ENCODE results near the gene TFF3.

Gene TFF3

DNA sequence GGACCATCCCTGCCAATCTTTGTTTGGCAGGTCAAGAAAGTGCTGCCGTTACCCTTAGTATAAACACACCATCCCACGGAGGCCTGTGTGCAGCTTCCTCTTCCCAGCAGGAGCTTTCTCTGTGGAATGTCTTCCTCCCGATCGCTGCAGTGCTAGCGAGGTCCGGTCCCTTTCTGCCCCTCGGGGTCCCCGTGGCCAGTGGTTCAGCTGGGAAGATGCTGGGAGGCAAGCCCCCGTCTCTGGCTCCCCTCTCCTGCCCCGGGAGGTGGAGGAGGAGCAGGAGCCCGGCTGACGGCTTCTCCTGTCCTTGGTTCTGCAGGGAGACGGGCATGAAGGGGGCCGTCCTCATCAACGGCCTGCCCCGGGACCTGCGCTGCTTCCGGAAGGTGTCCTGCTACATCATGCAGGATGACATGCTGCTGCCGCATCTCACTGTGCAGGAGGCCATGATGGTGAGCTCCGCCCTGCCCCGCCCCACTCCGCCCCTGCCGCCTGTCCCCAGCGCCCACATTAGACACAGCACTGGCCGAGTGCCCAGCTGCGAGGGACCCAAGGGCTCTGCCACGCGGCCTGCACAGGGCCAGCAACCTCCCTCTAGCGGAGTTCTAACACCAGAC, 42.1 kb downstream of the TFF3 start:
- FAIRE-seq, result no peak
- DNase-seq (ENCODE audit: insufficient read length, low spot score), result no peak

DNA sequence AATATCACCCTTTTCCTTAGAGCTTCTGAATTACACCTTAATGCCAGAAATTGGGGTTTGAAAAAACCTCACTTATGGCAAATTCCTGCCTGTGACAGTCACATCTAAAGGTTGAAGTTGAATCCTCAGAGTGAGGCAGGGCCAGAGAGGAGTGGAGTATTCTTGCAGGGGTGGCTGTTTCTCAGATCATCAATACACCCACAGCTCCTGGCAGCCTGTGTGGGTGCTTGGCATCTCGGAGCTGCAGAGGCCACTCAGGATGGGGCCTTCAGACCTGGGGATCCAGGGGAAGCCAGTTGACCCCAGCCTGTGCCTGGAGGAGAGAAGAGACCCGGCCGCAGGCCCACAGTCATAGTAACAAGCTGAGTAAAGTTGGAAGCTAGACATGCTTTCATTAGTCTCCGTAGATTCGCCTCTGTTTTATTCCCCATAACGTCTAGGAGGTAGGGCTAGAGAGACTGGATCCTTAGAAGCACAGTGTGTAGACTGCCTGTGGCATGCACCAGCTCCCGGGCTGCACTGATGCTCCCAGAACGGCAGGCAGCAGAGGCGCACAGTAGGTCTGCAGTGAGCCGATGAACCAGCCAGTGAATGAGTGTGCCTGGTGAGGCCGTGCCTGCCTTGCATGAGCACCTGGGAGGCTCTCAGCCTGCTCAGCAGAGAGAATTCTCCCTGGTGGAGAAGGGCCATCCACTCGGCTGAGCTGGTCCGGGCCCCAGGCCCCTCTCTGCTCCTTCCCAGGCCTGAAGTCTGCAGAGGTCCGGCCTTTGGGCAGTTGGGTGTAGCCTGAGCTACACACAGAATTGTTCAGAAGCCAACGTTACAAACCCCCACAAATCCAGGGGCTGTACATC, 42.9 kb downstream of the TFF3 start:
- DNase-seq (ENCODE audit: insufficient read length, low spot score) (no peak), FAIRE-seq (no peak)

DNA sequence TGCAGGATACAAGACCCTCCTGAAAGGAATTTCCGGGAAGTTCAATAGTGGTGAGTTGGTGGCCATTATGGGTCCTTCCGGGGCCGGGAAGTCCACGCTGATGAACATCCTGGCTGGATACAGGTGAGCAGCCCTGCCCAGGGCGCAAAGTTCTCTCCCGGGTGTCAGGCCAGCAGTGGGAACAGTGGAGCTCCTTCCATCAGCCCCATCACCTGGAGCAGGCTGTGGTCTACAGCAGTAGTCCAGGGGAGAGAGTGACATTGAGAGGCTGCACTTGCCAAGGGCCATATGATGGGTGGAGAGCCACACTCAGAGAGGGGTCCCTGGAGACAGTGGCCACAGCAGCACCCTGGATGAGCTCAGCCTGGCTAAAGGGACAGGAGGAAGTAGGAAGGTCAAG, 44.1 kb downstream of the TFF3 start:
- DNase-seq (ENCODE audit: insufficient read length, low spot score) (no peak), FAIRE-seq (no peak)

GRCh38 chr21:42269386-42269785, 45.8 kb downstream of the TFF3 start:
- FAIRE-seq, result no peak
- DNase-seq (ENCODE audit: insufficient read length, low spot score), result no peak

GRCh38 chr21:42266971-42267556, 48.1 kb downstream of the TFF3 start:
- FAIRE-seq (no peak), DNase-seq (ENCODE audit: insufficient read length, low spot score) (no peak)

DNA sequence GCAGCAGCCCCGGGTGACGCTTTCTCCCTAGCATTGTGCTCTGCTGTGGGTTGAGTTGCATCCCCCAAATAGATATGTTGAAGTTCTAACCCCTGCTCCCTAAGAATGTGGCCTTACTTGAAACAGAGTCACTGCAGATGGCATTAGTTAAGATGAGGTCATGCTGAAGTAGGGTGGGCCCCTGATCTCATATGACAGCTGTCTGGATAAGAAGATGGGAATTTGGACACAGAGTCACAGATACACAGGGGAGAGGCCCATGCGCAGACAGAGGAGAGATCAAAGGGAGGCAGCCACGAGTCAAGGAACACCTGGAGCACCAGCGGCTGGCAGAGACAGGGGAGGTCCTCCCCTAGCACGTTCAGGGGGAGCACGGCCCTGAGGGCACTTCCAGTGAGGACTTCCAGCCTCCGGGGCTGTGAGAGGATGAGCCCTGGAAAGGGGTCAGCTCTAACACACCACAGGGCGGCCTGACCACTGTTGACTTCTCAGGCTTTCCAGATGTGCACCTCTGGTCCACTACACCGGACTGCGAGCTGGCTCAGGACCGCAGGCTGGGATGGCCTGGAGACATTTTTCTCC, 49.9 kb downstream of the TFF3 start:
- no peak for DNase-seq (ENCODE audit: insufficient read length, low spot score)
- no peak for FAIRE-seq

DNA sequence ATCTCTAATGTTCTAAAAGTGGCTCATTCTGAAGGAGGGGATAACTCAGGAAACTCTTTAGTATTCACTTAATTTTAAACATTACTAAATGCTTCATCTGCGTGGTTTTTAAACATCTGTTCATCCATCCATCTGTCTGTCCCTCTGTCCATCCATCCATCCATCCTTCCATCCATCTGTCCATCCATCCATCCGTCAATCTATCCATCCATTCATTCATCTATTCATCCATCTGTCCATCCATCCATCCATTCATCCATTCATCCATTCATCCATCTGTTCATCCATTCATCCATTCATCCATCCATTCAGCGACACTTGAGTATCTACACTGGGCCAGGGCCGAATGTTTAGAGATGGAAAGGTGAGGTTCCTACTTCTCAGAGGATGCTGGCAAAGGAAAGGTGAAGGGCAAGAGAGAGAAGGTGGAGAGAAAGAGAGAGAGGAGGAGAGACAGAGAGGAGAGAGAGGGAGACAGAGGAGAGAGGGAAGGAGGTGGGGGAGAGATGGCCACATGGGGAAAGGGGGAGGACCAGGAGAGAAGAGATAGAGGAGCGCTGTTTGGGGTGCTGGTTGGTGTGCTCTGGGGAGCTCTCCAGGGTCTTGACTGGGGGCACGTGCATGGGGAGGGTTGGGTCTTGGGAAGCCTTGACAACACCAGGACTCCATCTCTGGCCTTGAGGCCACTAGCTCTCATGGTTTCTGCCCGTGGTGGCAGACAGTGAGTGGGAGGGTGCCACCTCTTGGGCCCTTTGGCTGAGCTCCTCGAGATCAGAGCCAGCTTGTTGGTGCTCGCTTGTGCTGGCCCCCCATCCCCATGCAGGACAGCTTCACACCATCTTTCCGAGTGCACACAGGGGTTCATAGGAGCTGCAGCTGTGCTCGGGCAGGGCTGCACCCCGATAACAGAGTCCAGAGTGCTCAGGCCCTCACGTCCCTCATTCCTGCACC, 50.7 kb downstream of the TFF3 start:
- FAIRE-seq, result no peak
- DNase-seq (ENCODE audit: insufficient read length, low spot score), result no peak

GRCh38 chr21:42263591-42264131, 51.5 kb downstream of the TFF3 start:
- FAIRE-seq (no peak), DNase-seq (ENCODE audit: insufficient read length, low spot score) (no peak)

DNA sequence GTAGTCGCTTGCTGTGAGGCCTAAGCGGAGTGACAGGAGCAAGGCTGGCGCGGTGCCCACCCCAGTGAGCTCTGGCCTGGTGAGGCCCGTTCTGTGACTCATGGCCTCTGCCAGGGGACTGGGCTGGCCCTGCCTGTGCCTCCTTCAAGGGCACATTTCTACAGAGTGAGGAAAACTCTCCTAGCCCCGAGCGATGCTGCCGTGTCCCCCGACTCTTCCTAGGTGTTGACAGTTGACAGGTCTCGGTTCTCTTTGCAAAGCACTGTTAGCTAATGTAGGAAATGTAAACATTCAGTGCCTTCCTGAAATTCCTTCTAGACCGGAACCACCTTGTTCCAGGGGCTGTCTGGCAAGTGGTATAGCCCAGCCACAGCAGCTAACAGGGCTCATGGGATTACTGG, 52.4 kb downstream of the TFF3 start:
- DNase-seq (ENCODE audit: insufficient read length, low spot score) (peak; percentile 21), FAIRE-seq (no peak)

DNA sequence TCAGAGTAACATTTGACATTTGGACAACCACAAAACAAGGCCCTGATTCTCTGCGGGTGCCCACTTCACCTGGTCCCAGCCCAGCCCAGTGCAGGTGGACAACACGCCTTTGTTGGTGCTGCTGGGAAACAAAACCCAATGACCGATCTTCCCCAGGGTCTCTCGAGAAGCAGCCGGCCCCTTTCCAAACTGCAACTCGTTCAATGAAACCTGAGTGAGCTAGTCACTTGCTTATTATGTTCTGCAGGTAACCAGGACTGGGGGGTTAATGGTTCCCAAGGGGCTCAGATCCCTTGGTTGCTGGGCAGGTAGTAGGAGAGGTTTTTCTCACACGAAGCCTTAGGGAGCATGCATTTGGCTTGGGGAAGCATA, 53.4 kb downstream of the TFF3 start:
- no peak for DNase-seq (ENCODE audit: insufficient read length, low spot score)
- no peak for FAIRE-seq
